ENCODE results near the gene MUC2. TPM values are rescaled to one million over a fixed set of nuclear protein-coding genes. Genes with fewer than 3 reads are reported as not detected.

Gene MUC2
- total RNA-seq: not detected

- no peak within 1 kb of the TSS for H3K4me3 ChIP-seq
- H3K4me1 ChIP-seq: peaks cover 12% of the 10 kb centered on the region
- H3K36me3 ChIP-seq: no peaks in the 10 kb centered on the region
- no peak within 1 kb of the TSS for H3K27ac ChIP-seq
- H3K27me3 ChIP-seq: no peaks in the 10 kb centered on the region
- H3K9me3 ChIP-seq: no peaks in the 10 kb centered on the region
- no peak for TF ChIP-seq POLR2AphosphoS5 (IDR thresholded peaks at IDR 0.05; ENCODE audit: insufficient read depth in 1 of 2, low read depth in 1 of 2)
- TF ChIP-seq POLR2A (IDR thresholded peaks at IDR 0.05): no peak
- TF ChIP-seq CTCF (IDR thresholded peaks at IDR 0.05): no peak
- intact Hi-C loops (cut with DNase I): no loop called here
- DNase-seq (ENCODE audit: extremely low spot score in 2 of 2): no peak
Measured at GRCh38 chr11:1074244-1075221, at the start of gene MUC2. Gene MUC2, plus strand, starts transcription at chr11:1074874.

- Histone ChIP-seq H3K9me3 (no peaks in the 10 kb centered on the region), H3K4me3 (no peak overlapping the region), H3K36me3 (no peaks in the 10 kb centered on the region), H3K27me3 (no peaks in the 10 kb centered on the region), H3K4me1 (no peaks in the 10 kb centered on the region), H3K27ac (no peak overlapping the region)
- DNase-seq (ENCODE audit: extremely low spot score in 2 of 2): no peak
- intact Hi-C loops (cut with DNase I): no loop called here
- TF ChIP-seq CTCF (IDR thresholded peaks at IDR 0.05) (no peak), POLR2AphosphoS5 (IDR thresholded peaks at IDR 0.05; ENCODE audit: insufficient read depth in 1 of 2, low read depth in 1 of 2) (no peak), POLR2A (IDR thresholded peaks at IDR 0.05) (no peak)
Measured at GRCh38 chr11:1025410-1026162, 49.1 kb upstream of the MUC2 start.

GRCh38 chr11:1026163-1026450, 48.6 kb upstream of the MUC2 start:
- intact Hi-C loops (cut with DNase I): no loop called here
- TF ChIP-seq POLR2A (IDR thresholded peaks at IDR 0.05) (no peak), POLR2AphosphoS5 (IDR thresholded peaks at IDR 0.05; ENCODE audit: insufficient read depth in 1 of 2, low read depth in 1 of 2) (no peak), CTCF (IDR thresholded peaks at IDR 0.05) (no peak)
- Histone ChIP-seq H3K27ac (no peak overlapping the region), H3K4me1 (no peaks in the 10 kb centered on the region), H3K4me3 (no peak overlapping the region), H3K27me3 (no peaks in the 10 kb centered on the region), H3K36me3 (no peaks in the 10 kb centered on the region), H3K9me3 (no peaks in the 10 kb centered on the region)
- DNase-seq (ENCODE audit: extremely low spot score in 2 of 2): no peak

GRCh38 chr11:1026641-1027482, 47.8 kb upstream of the MUC2 start:
- no peak overlapping the region for H3K27ac ChIP-seq
- intact Hi-C loops (cut with DNase I): no loop called here
- no peaks in the 10 kb centered on the region for H3K36me3 ChIP-seq
- no peaks in the 10 kb centered on the region for H3K4me1 ChIP-seq
- TF ChIP-seq POLR2A (IDR thresholded peaks at IDR 0.05) (no peak), POLR2AphosphoS5 (IDR thresholded peaks at IDR 0.05; ENCODE audit: insufficient read depth in 1 of 2, low read depth in 1 of 2) (no peak), CTCF (IDR thresholded peaks at IDR 0.05) (no peak)
- H3K9me3 ChIP-seq: no peaks in the 10 kb centered on the region
- no peak overlapping the region for H3K4me3 ChIP-seq
- no peaks in the 10 kb centered on the region for H3K27me3 ChIP-seq
- no peak for DNase-seq (ENCODE audit: extremely low spot score in 2 of 2)

Data from vagina (tissue), 2 donors.